H1 (cell line): Measurements from ENCODE around the gene PDE8A. TPM values are rescaled to one million over a fixed set of nuclear protein-coding genes. Genes with fewer than 3 reads are reported as not detected.

Experiments used
- CTCF ChIA-PET: fragments of 300-600 bp; sonication (Branson Sonifier 250); formaldehyde crosslinking; loops from one replicate; lab custom pipeline; 2021; ENCODE audit not compliant: partially characterized antibody; lab: Charles Lee
- POLR2A ChIA-PET: fragments of 300-600 bp; sonication (Branson Sonifier 250); formaldehyde crosslinking; loops from one replicate; lab custom pipeline; 2021; ENCODE audit warnings: inconsistent platforms; ENCODE audit not compliant: partially characterized antibody; lab: Charles Lee
- DNase-seq, 2 experiments: peaks; one replicate each; pipeline versions ENCODE4 v3.0.0 to v3.0.0-alpha.2; 2010 to 2022; ENCODE audit warnings: low spot score in 2 of 2, low read depth in 1 of 2, mixed read lengths in 1 of 2
- FAIRE-seq: peaks from 2 replicates; lab custom pipeline; 2011; peaks lifted over from hg19 to GRCh38; lab: Jason Lieb, UNC
- H2AFZ ChIP-seq: 2 replicates; pipeline ENCODE4 v1.8.1; 2012; ENCODE audit warnings: low read length, inconsistent platforms
- H2AK5ac ChIP-seq: 2 replicates; pipeline ENCODE4 v1.6.1; 2013; ENCODE audit warnings: low read depth, low read length
- H2BK120ac ChIP-seq: replicated peaks from 2 replicates; pipeline ENCODE3; 2013; ENCODE audit warnings: low read depth, low read length, inconsistent platforms
- H2BK12ac ChIP-seq: 2 replicates; pipeline ENCODE4 v1.6.1; 2013; ENCODE audit warnings: low read depth, low read length
- H2BK15ac ChIP-seq: 2 replicates; pipeline ENCODE4 v1.6.1; 2013; ENCODE audit warnings: low read length
- H2BK20ac ChIP-seq: 2 replicates; pipeline ENCODE4 v1.6.1; 2013; ENCODE audit warnings: low read length
- H2BK5ac ChIP-seq: 2 replicates; pipeline ENCODE4 v1.6.1; 2013; ENCODE audit warnings: low read depth, low read length
- H3K14ac ChIP-seq: 2 replicates; pipeline ENCODE4 v1.6.1; 2013; ENCODE audit warnings: inconsistent platforms; ENCODE audit not compliant: insufficient read length
- H3K18ac ChIP-seq: 2 replicates; pipeline ENCODE4 v1.6.1; 2013; ENCODE audit warnings: low read length; ENCODE audit errors: extremely low read depth
- H3K23ac ChIP-seq: 2 replicates; pipeline ENCODE4 v1.6.1; 2013; ENCODE audit warnings: inconsistent platforms; ENCODE audit not compliant: insufficient read length
- H3K23me2 ChIP-seq: 2 replicates; pipeline ENCODE4 v1.6.1; 2013; ENCODE audit warnings: low read depth, low read length
- H3K27ac ChIP-seq: 2 replicates; pipeline ENCODE4 v1.6.1; 2011; ENCODE audit warnings: low read depth, low read length, inconsistent platforms
- H3K27me3 ChIP-seq, 4 experiments: replicated peaks in 1 of 4; 1 replicate in 1 of 4; 2 replicates in 3 of 4; pipeline versions ENCODE4 v1.6.1 to v1.8.1; 2011 to 2013; ENCODE audit warnings: low read length in 3 of 4, mild to moderate bottlenecking in 3 of 4, inconsistent platforms in 2 of 4, mixed read lengths in 2 of 4, moderate library complexity in 1 of 4; ENCODE audit not compliant: control insufficient read depth in 3 of 4, insufficient read depth in 3 of 4; ENCODE audit errors: extremely low read depth in 1 of 4
- H3K36me3 ChIP-seq, 4 experiments: 2 replicates each; pipeline versions ENCODE4 v1.6.1 to v1.8.1; 2011 to 2013; ENCODE audit warnings: mild to moderate bottlenecking in 4 of 4, low read length in 3 of 4, moderate library complexity in 2 of 4, control low read depth in 1 of 4, inconsistent platforms in 1 of 4; ENCODE audit not compliant: insufficient read depth in 4 of 4, control insufficient read depth in 2 of 4
- H3K4ac ChIP-seq: replicated peaks from 2 replicates; pipeline ENCODE3; 2013; ENCODE audit warnings: low read length, low read depth, mixed read lengths, inconsistent platforms; ENCODE audit not compliant: insufficient read length
- H3K4me1 ChIP-seq, 4 experiments: replicated peaks in 1 of 4; 1 replicate in 1 of 4; 2 replicates in 3 of 4; pipeline versions ENCODE4 v1.6.1 to v1.8.1; 2011 to 2013; ENCODE audit warnings: low read length in 3 of 4, inconsistent platforms in 2 of 4, mixed read lengths in 1 of 4; ENCODE audit not compliant: insufficient read depth in 4 of 4, control insufficient read depth in 3 of 4
- H3K4me2 ChIP-seq, 2 experiments: 2 replicates each; pipeline versions ENCODE4 v1.6.1 to v1.8.1; 2011 to 2013; ENCODE audit warnings: low read depth in 2 of 2, low read length in 2 of 2, control low read depth in 1 of 2, inconsistent platforms in 1 of 2, mild to moderate bottlenecking in 1 of 2; ENCODE audit not compliant: insufficient read depth in 1 of 2
- H3K4me3 ChIP-seq, 4 experiments: fragments of 200-600, 300-600 bp in 1 of 4; sonication (generic), shearing (Covaris generic), sonication (Bioruptor Twin) in 1 of 4; 2 replicates each; pipeline versions ENCODE4 v1.5.1 to v1.8.1; 2011 to 2016; ENCODE audit warnings: low read length in 4 of 4, low read depth in 3 of 4, control low read depth in 2 of 4, inconsistent platforms in 2 of 4, mild to moderate bottlenecking in 2 of 4, mixed read lengths in 1 of 4, moderate library complexity in 1 of 4; ENCODE audit not compliant: insufficient read depth in 2 of 4; ENCODE audit errors: extremely low read depth in 1 of 4
- H3K56ac ChIP-seq: replicated peaks from 2 replicates; pipeline ENCODE3; 2013; ENCODE audit warnings: low read depth, mild to moderate bottlenecking, mixed read lengths, low read length, inconsistent platforms; ENCODE audit not compliant: insufficient read length
- H3K79me1 ChIP-seq: 2 replicates; pipeline ENCODE4 v1.6.1; 2013; ENCODE audit warnings: low read depth, low read length, control low read depth
- H3K79me2 ChIP-seq, 2 experiments: 2 replicates each; pipeline versions ENCODE4 v1.6.1 to v1.8.1; 2012 to 2013; ENCODE audit warnings: low read length in 2 of 2, mild to moderate bottlenecking in 2 of 2, inconsistent platforms in 1 of 2; ENCODE audit not compliant: insufficient read depth in 2 of 2, control insufficient read depth in 1 of 2
- H3K9ac ChIP-seq, 4 experiments: replicated peaks in 1 of 4; 1 replicate in 1 of 4; 2 replicates in 3 of 4; pipeline versions ENCODE4 v1.6.1 to v1.8.1; 2011 to 2013; ENCODE audit warnings: low read depth in 3 of 4, low read length in 3 of 4, control low read depth in 2 of 4, mild to moderate bottlenecking in 2 of 4, moderate library complexity in 2 of 4, inconsistent platforms in 1 of 4; ENCODE audit errors: extremely low read depth in 1 of 4
- H3K9me3 ChIP-seq, 2 experiments: 2 replicates each; pipeline versions ENCODE4 v1.6.1 to v1.8.1; 2012 to 2013; ENCODE audit warnings: mild to moderate bottlenecking in 2 of 2, moderate library complexity in 2 of 2, control low read depth in 1 of 2, inconsistent platforms in 1 of 2, low read depth in 1 of 2, low read length in 1 of 2, mixed read lengths in 1 of 2; ENCODE audit not compliant: insufficient read depth in 2 of 2
- H4K20me1 ChIP-seq, 2 experiments: replicated peaks in 1 of 2; 2 replicates each; pipeline versions ENCODE3 to v1.8.1; 2011 to 2013; ENCODE audit warnings: inconsistent platforms in 2 of 2, low read length in 2 of 2, mild to moderate bottlenecking in 1 of 2; ENCODE audit not compliant: insufficient read depth in 2 of 2, control insufficient read depth in 1 of 2
- H4K5ac ChIP-seq: 2 replicates; pipeline ENCODE4 v1.6.1; 2013; ENCODE audit warnings: low read length, low read depth, mixed read lengths, inconsistent platforms; ENCODE audit not compliant: insufficient read length
- H4K8ac ChIP-seq: 2 replicates; pipeline ENCODE4 v1.8.0; 2013; ENCODE audit warnings: mild to moderate bottlenecking, moderate library complexity, low read length, inconsistent platforms; ENCODE audit not compliant: insufficient read depth; ENCODE audit errors: extremely low read depth
- H4K91ac ChIP-seq: replicated peaks from 2 replicates; pipeline ENCODE3; 2013; ENCODE audit warnings: low read length, mixed read lengths, inconsistent platforms; ENCODE audit not compliant: insufficient read length
- MAFK ChIP-seq: IDR thresholded peaks from 2 replicates; pipeline ENCODE4 v1.6.1; 2012; ENCODE audit warnings: low read depth, mild to moderate bottlenecking, improper control_type of control experiment, low read length
- WGBS, 2 experiments: shearing (Covaris generic) in 1 of 2; methylation state at CpG; one replicate each; pipeline versions ENCODE4 v1.1.6 to v1.1.7; 2013 to 2015; ENCODE audit warnings: low lambda C conversion rate in 2 of 2, mixed read lengths in 2 of 2, inconsistent platforms in 1 of 2, low coverage in 1 of 2, missing lambda C conversion rate in 1 of 2; ENCODE audit not compliant: insufficient replicate concordance in 2 of 2, insufficient coverage in 1 of 2, insufficient read length in 1 of 2; ENCODE audit errors: extremely low coverage in 1 of 2, missing lambda C conversion rate in 1 of 2; 5-methylcytosine and 5-hydroxymethylcytosine counted together
- polyA plus RNA-seq, 7 experiments: library from polyadenylated mRNA; depleted of rRNA in 3 of 7; stranded (reverse) in 5 of 7; unstranded in 2 of 7; fragments of >200 nt in 5 of 7; fragments of 200-250 nt in 2 of 7; gene quantifications; 1 replicate in 5 of 7; 2 replicates in 1 of 7; 4 replicates in 1 of 7; pipeline versions ENCODE4 v1.2.1 to v1.2.3, GENCODE V29; 2011 to 2013; ENCODE audit warnings: missing spikeins in 2 of 7, mixed read lengths in 2 of 7
- total RNA-seq: library from RNA; stranded (reverse); fragmentation: NEBNext Ultra II Directional; extraction: Animal tissue kit (Norgen Biotek cat#: 25700); gene quantifications from 2 replicates; pipeline ENCODE4 v1.2.1, GENCODE V29; 2021
- TF ChIP-seq, protein P1 (sequence below), 3 experiments: IDR thresholded peaks; 1 replicate in 2 of 3; 2 replicates in 1 of 3; pipeline versions ENCODE4 v1.5.1 to v1.6.1; 2011; ENCODE audit warnings: low read length in 3 of 3, mild to moderate bottlenecking in 3 of 3, inconsistent platforms in 2 of 3, low read depth in 1 of 3, moderate library complexity in 1 of 3; ENCODE audit not compliant: insufficient read depth in 1 of 3; ENCODE audit errors: control extremely low read depth in 1 of 3

The PDE8A gene
- total and polyA plus RNA-seq, 2 of the 8 experiments (the other 6 are each of a cell fraction or from before 2014, with no cell fraction given) = 6.9 to 7.8 TPM

GRCh38 chr15:85007137-85007536, 25.5 kb downstream of the PDE8A start:
- Histone ChIP-seq H2BK12ac (no peak overlapping the region), H3K14ac (no peak overlapping the region), H4K91ac (no peak overlapping the region), H3K79me1 (peaks cover 2% of the 10 kb centered on the region; the same call in 1 of the 2 replicates), H3K56ac (no peak overlapping the region), H3K9ac (no peak overlapping the region), H3K23ac (no peak overlapping the region), H3K23me2 (no peaks in the 10 kb centered on the region; the same call in 1 of the 2 replicates), H3K4me2 (no peak overlapping the region), H3K79me2 (no peaks in the 10 kb centered on the region; a peak in 1 of 4 replicates), H3K9me3 (no peaks in the 10 kb centered on the region), H2BK15ac (no peak overlapping the region), H3K36me3 (no peaks in the 10 kb centered on the region), H2BK20ac (no peak overlapping the region), H4K5ac (no peak overlapping the region), H2AK5ac (no peak overlapping the region), H3K18ac (no peak overlapping the region), H3K4me3 (no peak overlapping the region), H3K4ac (no peak overlapping the region), H3K4me1 (peaks cover 0 to 5% (median 5%) of the 10 kb centered on the region in 4 experiments; a peak in 3 of 7 replicates), H2BK120ac (no peak overlapping the region), H4K8ac (no peak overlapping the region), H3K27me3 (no peaks in the 10 kb centered on the region), H4K20me1 (no peaks in the 10 kb centered on the region), H2BK5ac (no peak overlapping the region), H3K27ac (no peak overlapping the region), H2AFZ (no peak overlapping the region)
- CTCF ChIA-PET = interaction anchor here (0.7 to 1.9 kb wide), 5 partner anchors 19 to 139 kb away, joined by 3 to 7 read pairs (median 3); partner anchors contain the start of gene PDE8A
- FAIRE-seq = no peak
- POLR2A ChIA-PET = interaction anchor here (0.5 kb wide), 1 partner anchor 406 kb away, joined by 3 read pairs; no protein-coding TSS in a partner anchor
- TF ChIP-seq, protein P1, sequence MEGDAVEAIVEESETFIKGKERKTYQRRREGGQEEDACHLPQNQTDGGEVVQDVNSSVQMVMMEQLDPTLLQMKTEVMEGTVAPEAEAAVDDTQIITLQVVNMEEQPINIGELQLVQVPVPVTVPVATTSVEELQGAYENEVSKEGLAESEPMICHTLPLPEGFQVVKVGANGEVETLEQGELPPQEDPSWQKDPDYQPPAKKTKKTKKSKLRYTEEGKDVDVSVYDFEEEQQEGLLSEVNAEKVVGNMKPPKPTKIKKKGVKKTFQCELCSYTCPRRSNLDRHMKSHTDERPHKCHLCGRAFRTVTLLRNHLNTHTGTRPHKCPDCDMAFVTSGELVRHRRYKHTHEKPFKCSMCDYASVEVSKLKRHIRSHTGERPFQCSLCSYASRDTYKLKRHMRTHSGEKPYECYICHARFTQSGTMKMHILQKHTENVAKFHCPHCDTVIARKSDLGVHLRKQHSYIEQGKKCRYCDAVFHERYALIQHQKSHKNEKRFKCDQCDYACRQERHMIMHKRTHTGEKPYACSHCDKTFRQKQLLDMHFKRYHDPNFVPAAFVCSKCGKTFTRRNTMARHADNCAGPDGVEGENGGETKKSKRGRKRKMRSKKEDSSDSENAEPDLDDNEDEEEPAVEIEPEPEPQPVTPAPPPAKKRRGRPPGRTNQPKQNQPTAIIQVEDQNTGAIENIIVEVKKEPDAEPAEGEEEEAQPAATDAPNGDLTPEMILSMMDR (IDR thresholded peaks at IDR 0.05; ENCODE audit: control extremely low read depth in 1 of 3, insufficient read depth in 1 of 3, low read depth in 1 of 3, low read length in 3 of 3) = no peak
- TF ChIP-seq MAFK = no peak
- 89% methylated on average over 5 of the region's 5 CpGs; no CpG with 5 or more reads in 1 of the 2 experiments for WGBS, 2 experiments
- DNase-seq = no peak
